Loucy (cell line): Measurements from ENCODE around the gene GRM2.

ENCODE experiments used
- CTCF ChIP-seq: fragments of 200-600 bp; sonication (generic); conservative IDR thresholded peaks from 2 replicates; pipeline ENCODE4 v1.5.1; 2014; ENCODE audit warnings: mild to moderate bottlenecking, antibody characterized with exemption, low read length
- EZH2phosphoT487 ChIP-seq: fragments of 200-600 bp; IDR thresholded peaks from 2 replicates; pipeline ENCODE4 v1.6.1; 2018; ENCODE audit warnings: antibody characterized with exemption, mild to moderate bottlenecking, moderate library complexity, borderline replicate concordance

- TF ChIP-seq CTCF (no peak), EZH2phosphoT487 (no peak)
Measured at GRCh38 chr3:51677358-51677757, 29.5 kb upstream of the GRM2 start.
